ENCODE data around the gene PHLDB2. TPM values are rescaled to one million over a fixed set of nuclear protein-coding genes. Genes with fewer than 3 reads are reported as not detected.
A peak's percentile ranks its signal among the peaks of the same experiment; 100 is the strongest.

PHLDB2 gene
- total and polyA plus RNA-seq, 2 of the 4 experiments (the other 2 are of a cell fraction): 10.6 to 28.7 TPM

- Histone ChIP-seq H3K56ac (ENCODE audit: extremely low read depth, insufficient read depth, low read length) (no peak overlapping the region), H3K9me3 (ENCODE audit: control insufficient read depth, insufficient read depth, low read length) (no peaks in the 10 kb centered on the region), H3K18ac (ENCODE audit: low read depth, low read length) (no peak overlapping the region), H3K4me2 (ENCODE audit: low read depth, low read length) (no peak overlapping the region), H3K9me1 (ENCODE audit: insufficient read depth, low read length) (no peaks in the 10 kb centered on the region), H3K23ac (ENCODE audit: low read depth, low read length) (no peak overlapping the region), H3K9ac (ENCODE audit: low read depth, low read length) (no peak overlapping the region), H4K8ac (ENCODE audit: low read depth in 2 of 2, low read length in 2 of 2) (no peak overlapping the region), H4K20me1 (ENCODE audit: insufficient read depth, low read length) (no peaks in the 10 kb centered on the region), H2BK120ac (ENCODE audit: low read depth, low read length) (no peak overlapping the region), H3K27me3 (ENCODE audit: control insufficient read depth, insufficient read depth, low read length) (no peaks in the 10 kb centered on the region), H4K91ac (ENCODE audit: insufficient read depth, low read depth, low read length) (no peak overlapping the region), H3K4ac (ENCODE audit: low read depth, low read length) (no peak overlapping the region), H4K5ac (ENCODE audit: low read depth, low read length) (no peak overlapping the region), H3K4me1 (ENCODE audit: control insufficient read depth, insufficient read depth, low read length) (peaks cover 7% of the 10 kb centered on the region), H2BK15ac (ENCODE audit: low read depth, low read length) (no peak overlapping the region), H2BK20ac (ENCODE audit: low read depth, low read length) (no peak overlapping the region), H3K36me3 (ENCODE audit: control insufficient read depth, insufficient read depth, low read length) (no peaks in the 10 kb centered on the region), H2BK5ac (ENCODE audit: low read depth, low read length, poor library complexity, severe bottlenecking) (no peak overlapping the region), H3K27ac (ENCODE audit: insufficient read depth, low read length) (no peak overlapping the region), H3K79me1 (ENCODE audit: low read depth in 1 of 2, low read length in 2 of 2) (no peaks in the 10 kb centered on the region), H3K14ac (replicated peaks; ENCODE audit: low read depth, low read length) (no peak overlapping the region), H3K4me3 (ENCODE audit: insufficient read depth, low read depth, low read length) (no peak overlapping the region), H2AK5ac (ENCODE audit: low read depth, low read length) (no peak overlapping the region), H2AFZ (replicated peaks; ENCODE audit: low read length, poor library complexity) (peak overlapping the region; percentile 85), H2AK9ac (replicated peaks; ENCODE audit: low read depth, low read length, poor library complexity) (no peak overlapping the region)
- peak; percentile 93 for ATAC-seq (ENCODE audit: low read depth)
- BruUV-seq (replicated peaks): no TSS peak
- POLR2A ChIA-PET (ENCODE audit: unreplicated experiment): interaction anchor here (0.6 kb wide), 1 partner anchor 51 kb away, joined by 4 read pairs; no protein-coding TSS in a partner anchor
- dilution Hi-C loops (cut with HindIII; ENCODE audit: low sequenced_read_pairs, unreplicated experiment): no loop called here
- in situ Hi-C loops (cut with MboI; ENCODE audit: low sequenced_read_pairs): no loop called here
- CTCF ChIA-PET: interaction anchor here (0.6 to 3.1 kb wide), 15 partner anchors 11 to 293 kb away, joined by 3 to 17 read pairs (median 4); partner anchors contain the start of genes ABHD10 and TAGLN3
- intact Hi-C loops (cut with micrococcal nuclease): loop anchor here (1.0 kb wide), 2 partner anchors 24 to 296 kb away; no protein-coding TSS in a partner anchor
- DNase-seq: peak; percentile 80
- 90% methylated on average over 2 of the region's 19 CpGs; no CpG with 5 or more reads in 1 of the 2 experiments for WGBS, 2 experiments (ENCODE audit: extremely low coverage in 2 of 2, insufficient read length in 1 of 2)
- no peak for TF ChIP-seq CHD1 (IDR thresholded peaks at IDR 0.05; ENCODE audit: low read depth, low read length)
- peak; percentile 82 for TF ChIP-seq CTCF (conservative IDR thresholded peaks at IDR 0.05; ENCODE audit: low read depth, low read length)
- TF ChIP-seq SMC3 (IDR thresholded peaks at IDR 0.05; ENCODE audit: low read depth, low read length): peak; percentile 82
- TF ChIP-seq FOS (IDR thresholded peaks at IDR 0.05; ENCODE audit: low read depth, low read length): no peak
- TF ChIP-seq RFX5 (IDR thresholded peaks at IDR 0.05; ENCODE audit: low read depth, low read length): no peak
- no peak for TF ChIP-seq MXI1 (IDR thresholded peaks at IDR 0.05; ENCODE audit: borderline replicate concordance, low read depth, low read length)
- TF ChIP-seq RAD21 (IDR thresholded peaks at IDR 0.05; ENCODE audit: low read length): peak; percentile 87
- no peak for TF ChIP-seq NFE2L2 (IDR thresholded peaks at IDR 0.05; ENCODE audit: low read depth, low read length)
- no peak for TF ChIP-seq USF2 (IDR thresholded peaks at IDR 0.05; ENCODE audit: low read depth, low read length)
- no peak for TF ChIP-seq BHLHE40 (IDR thresholded peaks at IDR 0.05; ENCODE audit: low read depth, low read length)
- peak; percentile 80 for TF ChIP-seq MAFK (IDR thresholded peaks at IDR 0.05; ENCODE audit: low read depth, low read length)
- TF ChIP-seq POLR2A (IDR thresholded peaks at IDR 0.05; ENCODE audit: low read depth, low read length): no peak
- TF ChIP-seq MAZ (IDR thresholded peaks at IDR 0.05; ENCODE audit: borderline replicate concordance, low read depth, low read length): no peak
- TF ChIP-seq RCOR1 (IDR thresholded peaks at IDR 0.05; ENCODE audit: insufficient replicate concordance, low read length): no peak
- TF ChIP-seq ELK1 (IDR thresholded peaks at IDR 0.05; ENCODE audit: borderline replicate concordance, low read depth, low read length): no peak
These were observed 154.2 kb downstream of the PHLDB2 start for GRCh38 chr3:112013058-112013783.

Data from IMR-90 (cell line).